ENCODE measurements around the gene GATA2.
A peak's percentile ranks its signal among the peaks of the same experiment; 100 is the strongest.

GATA2 gene

DNA sequence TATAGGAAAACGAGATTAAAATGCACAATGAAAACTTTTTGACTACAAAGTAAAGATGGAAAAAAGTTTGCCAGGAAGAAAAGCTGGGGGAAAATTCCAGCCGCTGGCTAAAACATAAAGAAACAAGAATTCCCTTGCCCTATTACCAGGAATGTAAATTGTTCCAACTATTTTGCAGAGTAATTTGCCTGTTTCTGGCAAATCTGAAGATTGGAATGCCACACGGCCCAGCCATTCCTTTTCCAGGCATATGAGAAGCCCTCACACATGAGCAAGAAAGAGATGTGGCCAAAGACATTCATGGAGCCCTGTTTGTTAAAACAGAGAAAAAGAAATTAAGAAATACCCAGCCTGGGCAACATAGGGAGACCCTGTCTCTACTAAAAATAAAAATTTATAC, 8.4 kb upstream of the GATA2 start:
- no peak for DNase-seq (ENCODE audit: low spot score)

DNA sequence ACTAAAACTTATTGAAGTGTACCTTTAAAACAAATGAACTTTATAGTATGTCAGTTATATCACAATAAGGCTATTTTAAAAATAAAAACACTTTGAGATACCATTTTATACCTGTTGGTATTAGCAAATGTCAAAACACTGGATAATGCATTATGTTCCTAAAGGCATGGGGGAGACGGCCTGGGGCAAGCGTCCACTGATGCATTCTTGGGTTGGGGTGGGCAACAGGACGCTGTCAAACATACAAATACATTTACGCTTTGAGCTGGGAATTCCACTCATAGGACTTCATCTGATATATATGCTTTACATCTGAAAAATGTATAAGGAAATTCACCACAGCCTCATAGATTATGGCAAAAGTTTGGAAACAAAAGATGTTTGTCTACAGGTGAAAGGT, 7.6 kb upstream of the GATA2 start:
- DNase-seq (ENCODE audit: low spot score), result no peak

DNA sequence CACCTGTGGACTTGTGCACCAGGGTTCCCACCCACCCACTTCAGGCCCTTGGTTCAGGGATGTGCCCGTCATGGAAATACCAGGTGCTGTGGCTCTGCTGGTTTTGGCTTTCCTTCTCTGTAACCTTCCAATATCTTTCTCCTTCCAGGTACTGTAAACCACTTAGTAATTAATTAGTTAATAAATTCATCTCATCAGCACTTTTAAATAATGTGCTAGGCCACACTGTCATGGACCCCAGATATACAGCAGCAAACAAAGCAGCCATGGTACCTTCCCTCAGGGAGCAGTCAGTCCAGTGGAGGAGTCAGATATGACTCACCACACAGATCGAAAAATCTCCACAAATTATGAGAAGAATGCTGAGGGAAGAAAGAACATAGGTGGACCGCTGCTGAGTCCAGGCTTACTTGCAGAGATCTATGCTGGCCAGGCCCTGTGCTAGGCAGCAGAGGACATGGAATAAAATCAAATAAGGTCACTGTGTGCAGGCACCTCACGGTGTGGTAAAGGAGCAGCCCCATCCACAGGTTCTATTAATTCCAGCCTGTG, 6.8 kb upstream of the GATA2 start:
- DNase-seq (ENCODE audit: low spot score), result no peak

DNA sequence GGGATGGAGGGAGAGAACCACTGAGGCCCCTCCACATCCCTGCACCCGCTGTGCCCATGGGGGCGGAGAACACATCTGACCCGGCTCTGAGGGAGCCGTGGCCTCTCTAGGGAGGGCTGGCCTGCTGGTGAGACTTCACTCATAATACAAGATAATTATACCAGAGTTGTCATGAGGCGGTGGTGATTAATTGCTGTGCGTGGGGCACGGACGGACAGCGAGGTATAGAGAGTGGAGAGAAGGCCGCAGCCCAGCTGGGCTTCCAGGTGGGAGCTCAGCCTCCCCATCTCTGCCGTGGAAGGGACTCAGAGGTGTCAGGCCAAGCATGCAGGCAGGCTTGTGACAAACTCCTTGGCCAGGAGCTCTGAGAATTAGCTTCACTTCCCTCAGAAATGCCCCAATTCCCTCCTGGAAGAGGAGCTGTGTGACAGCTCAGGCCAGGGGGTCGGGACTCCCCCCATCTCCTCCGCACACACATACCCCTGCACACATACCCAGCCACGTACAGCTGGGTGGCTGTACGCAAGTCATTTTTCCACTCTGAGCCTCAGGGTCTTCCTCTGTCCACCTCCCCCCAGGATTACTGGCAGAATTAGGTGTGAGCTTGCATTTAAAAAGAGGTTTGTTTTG, 6.0 kb upstream of the GATA2 start:
- no peak for DNase-seq (ENCODE audit: low spot score)

DNA sequence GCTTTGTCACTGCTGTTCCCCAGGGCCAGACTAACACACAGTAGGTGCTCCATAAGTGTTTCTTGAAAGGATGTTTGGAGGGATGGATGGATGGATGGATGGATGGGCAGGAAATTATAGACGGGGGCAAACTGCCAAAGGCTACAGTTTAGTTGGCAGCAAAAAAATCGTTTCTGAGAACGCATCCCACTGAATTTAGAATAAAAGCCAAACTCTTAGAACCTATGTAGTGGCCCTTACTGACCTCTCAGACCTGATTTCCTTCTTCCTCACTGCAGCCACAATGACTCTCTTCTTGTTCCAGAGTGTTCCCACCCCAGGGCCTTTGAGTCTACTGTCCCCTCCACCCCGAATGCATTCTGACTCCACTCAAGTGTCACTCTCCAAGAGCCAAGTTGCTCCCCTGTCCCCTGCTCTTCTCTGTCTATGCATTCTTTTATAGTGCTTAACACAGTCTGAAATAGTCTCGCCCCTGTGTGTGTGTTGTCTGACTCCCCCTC, 5.2 kb upstream of the GATA2 start:
- no peak for DNase-seq (ENCODE audit: low spot score)

DNA sequence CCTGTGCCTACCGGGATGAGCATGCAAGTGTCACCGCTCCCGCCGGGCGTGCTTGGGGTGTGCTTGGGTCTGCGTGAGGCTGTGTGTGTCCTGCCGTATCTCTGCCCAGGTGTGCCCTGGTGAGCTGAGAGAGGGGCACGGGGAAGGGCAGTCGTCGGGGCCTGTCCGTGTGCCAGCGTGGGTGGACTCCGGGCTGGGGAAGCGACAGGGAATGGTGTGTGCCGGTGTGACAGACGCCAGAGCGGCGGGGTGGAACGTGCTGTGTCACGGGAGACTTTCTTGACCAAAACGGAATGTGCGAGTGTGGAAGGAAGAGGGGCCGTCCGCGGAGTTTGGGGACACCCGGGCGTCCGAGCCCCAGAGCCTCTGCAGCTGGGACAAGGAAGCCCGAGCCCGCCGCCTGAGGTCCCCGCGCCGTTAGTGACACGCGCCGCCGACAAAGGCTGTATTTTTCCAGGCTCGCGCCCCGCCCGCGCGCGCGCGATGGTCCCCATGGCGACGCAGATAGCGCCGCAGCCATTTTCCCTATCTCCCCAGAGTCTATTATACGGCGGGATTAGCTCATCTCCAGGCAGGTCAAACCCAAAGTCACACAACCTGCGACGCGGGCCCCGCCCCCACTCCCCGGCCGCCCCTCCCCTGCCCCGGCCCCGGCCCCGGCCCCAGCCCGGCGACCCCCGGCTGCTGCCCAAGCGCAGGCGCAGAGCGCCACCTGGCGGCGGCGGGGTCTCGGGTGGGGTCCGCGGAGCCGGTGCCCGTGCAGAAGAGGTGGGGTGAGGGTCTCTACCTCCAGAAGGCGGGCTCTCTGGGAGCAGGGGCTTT, 4.5 kb upstream of the GATA2 start:
- peak; percentile 61 for DNase-seq (ENCODE audit: low spot score)

DNA sequence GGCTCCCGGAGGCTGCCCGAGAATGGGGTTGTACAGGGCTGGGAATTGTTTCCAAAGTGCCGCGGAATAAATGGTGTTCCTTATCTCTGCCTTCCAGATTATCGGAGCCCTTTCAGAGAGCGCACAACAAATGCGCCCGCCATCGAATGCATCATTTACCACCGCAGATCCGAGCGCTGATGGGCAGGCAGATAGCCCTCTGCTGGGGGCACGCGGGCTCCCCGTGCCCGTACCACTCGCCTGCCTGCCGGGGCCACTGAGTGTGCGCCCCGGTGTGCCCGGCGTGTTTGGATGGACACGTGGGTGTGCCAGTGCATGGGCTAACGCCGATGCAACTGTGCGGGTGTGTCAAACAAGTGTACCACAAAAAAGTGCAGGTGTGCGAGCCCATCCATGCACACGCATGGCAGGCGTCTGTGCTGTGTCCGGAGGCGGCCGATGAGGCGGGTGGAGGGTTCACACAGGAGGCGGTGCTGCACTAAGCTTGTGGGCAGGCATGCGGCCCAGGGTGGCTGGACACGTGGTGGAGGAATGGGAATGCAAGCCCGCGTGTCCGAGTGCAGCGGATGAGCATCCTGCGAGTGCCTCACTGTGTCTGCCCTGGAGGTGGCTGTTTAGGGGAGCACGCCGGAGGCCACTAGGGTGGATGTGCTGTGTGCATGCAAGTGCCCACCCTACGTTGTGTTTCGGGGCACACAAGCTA, 3.8 kb upstream of the GATA2 start:
- no peak for DNase-seq (ENCODE audit: low spot score)

DNA sequence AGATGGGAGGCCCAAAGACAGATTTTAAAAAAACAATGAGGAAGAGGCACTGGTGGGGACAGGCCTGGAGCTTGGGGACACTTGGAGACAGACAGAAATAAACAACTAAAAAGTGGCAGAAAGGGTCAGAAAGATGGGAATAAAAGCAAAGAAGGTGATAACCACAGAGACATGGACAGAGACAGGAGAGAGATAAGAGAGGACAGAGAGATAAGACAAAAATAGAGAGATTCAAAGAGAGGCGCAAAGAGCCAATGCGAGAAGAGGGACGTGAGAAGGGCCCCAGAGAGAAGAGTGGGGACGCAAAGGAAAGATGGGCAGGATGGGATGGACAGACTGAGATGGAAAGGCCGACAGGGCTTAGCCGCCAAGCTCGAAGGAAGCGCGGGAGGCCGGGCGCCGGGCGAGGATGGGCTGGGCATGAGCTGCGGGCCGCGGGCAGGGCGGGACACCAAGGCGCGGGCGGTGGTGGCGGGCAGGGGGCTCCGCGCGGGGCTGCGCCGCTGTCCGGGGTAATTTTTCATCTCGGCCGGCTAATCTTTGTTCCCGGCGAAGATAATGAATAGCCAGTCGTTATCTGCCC, 3.1 kb upstream of the GATA2 start:
- no peak for DNase-seq (ENCODE audit: low spot score)

DNA sequence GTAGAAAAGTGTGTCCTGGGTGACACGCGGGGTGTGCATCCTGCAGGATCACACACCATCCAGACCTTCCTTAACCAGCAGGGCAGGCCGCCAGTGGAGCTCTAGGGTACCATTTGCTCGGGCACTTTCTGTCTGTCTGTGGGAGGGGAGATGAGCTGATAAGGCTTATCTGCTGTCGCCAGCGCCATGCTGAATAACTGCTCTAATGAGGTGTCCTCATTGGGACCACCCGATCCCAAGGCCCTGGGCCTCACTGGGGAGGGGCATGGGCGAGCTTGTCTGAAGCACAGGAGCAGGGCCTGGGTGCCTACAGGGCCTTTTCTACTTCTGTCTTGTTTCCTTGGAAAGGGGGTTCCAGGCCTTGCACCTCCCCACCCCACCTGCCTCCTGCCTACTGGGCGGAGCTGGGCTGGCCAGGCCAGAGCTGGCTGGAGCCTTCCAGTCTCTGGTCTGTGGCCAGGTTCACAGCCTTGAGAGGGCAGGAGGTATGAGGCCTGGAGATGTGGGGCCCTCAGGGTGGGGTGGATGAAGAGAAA, 2.5 kb upstream of the GATA2 start:
- DNase-seq (ENCODE audit: low spot score), result no peak

DNA sequence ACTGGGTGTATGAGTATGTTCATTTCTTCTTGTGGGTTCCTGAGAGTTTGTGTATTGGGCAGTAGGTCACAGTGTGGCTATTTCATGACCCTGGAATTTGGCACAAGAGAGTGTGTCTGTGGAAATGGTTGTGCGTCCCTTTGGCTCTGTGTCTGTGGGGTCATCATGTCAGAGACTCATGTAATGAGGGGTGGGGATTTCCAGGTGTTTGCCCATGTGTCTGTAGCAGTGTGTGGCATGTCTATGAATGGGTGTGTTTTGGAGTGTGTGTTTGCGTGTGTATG, 1.3 kb upstream of the GATA2 start:
- no peak for DNase-seq (ENCODE audit: low spot score)

DNA sequence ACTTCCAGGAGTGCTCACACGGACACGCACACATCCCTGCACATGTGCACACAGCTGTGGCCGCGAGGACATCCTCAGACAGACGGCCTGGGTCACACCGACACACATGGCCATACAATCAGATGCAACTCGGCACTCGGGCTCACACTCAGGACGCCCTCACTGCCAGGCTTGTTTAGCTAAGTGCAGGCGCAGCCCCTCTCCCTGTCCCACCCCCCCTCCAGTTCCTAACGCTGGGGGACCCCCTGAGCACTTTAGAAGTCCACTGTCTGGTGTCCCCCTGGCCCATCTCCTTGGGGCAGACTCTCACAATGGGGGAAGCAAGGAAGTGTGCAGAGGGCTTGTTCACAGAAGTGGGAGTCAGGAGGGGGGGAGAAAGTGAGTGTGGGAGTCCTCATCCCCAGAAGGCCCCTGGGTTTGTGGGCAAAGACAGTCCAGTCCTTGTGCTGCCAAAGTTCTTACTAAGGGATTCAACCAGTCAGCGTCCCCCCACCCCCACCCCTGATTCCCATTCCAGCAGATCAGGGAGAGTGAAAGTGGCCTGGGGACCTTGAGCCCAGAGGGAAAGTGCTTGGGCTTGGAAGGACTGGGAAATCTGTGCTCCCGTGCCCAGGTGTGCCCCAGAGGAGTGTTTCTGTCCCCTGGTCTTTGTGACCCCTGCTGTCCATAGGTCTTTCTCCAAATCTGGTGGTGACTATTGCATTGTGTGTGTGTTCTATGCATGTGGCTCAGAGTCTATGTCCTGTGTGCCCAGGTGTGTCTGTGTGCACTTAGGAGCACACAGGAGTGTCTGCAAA, 767 bp upstream of the GATA2 start:
- no peak for DNase-seq (ENCODE audit: low spot score)

DNA sequence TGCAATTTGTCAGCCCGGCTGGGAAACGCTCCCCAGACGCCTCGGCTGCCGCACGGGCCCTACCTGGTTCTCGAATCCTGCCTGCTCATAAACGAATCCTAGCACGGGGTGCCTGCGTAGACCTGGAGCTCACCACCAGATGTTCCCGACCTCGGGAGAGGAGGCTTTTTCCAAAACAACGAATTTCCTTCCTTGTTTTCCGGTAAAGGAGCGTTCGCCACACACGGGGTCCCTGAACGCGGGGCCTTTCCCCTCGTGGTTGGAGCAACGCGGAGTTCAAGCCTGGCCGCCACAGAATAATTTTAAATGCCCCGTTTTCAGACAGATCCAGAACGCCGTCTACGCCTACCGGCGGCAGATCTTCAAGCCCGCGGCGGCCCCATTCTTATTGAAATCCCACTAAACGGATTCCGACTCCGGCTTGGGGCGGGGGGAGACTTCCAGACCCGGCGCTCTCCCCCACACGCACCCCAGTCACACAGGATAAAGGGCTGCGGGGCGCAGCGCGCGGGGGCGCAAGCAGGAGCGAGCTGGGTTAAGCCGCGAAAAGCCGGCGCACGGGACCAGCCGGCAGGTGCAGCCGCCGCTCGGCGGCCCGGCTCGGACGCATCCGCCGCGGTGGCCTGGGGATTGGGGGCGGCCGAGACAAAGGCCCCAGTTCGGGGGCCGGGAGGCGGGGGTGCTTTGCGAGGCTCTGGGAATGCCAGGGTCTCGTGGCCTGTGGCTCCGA, 895 bp downstream of the GATA2 start:
- DNase-seq (ENCODE audit: low spot score), result no peak

DNA sequence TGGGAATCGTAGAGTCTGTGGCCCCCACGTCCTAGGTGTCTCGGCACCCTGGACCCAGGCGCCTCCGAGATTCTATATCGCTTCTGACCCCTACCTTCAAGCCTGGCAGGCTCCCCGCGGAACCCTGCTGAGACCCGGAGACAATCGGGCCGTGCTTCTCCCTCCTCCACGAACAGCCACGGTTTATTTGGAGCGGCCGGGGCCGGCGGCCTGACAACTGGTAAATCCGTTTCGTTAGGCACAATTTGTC, 1.4 kb downstream of the GATA2 start:
- DNase-seq (ENCODE audit: low spot score), result no peak

DNA sequence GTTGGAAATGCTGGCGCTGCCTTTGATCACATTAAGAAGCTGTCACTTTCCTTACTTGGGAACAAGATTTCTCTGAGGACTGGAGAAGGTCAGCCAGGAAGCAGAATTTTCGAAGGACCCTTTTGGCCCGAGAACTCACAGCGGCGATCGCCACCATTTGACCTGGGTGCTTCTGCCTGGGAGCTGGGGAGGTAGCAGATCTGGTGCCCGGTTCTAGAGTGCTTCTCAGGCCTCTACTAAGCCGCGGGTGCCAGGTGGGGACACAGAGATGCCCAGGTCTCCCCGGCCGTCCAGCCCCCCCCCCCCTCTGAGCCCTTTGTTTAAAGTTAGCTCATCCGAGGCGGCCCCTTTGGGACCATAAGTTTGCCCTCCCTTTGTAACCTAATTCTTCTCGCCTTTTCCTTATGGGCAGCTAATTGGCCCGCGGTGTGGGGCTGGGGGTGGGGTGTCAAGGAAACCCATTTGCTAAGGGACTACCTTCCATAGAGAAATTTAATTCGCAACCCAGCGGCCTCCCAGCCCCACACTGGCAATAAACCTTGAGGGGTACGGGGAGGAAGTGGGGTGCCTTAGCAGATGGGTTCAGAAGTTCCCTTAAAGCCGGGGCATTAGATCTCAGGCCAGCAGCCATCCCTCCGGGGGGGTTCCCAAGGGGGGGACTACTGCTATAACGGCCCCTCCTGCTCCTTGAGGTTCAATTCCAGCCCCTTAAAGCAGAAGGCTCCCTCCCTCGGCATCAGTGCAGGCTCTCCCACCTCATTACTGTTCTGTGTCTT, 1.9 kb downstream of the GATA2 start:
- DNase-seq (ENCODE audit: low spot score), result no peak

DNA sequence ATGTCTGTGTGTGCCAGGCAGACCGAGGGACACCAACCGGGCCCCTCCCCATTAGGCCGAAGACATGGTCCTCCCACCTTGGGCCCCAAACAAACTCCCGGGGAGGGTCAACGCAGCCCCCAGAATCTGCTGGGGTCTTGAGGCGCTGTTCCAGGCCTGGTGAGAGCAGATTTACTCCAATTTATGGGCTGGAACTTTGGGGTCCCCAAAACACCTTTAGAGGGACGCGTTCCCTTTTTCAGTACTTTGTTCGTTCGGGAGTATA, 2.4 kb downstream of the GATA2 start:
- no peak for DNase-seq (ENCODE audit: low spot score)

DNA sequence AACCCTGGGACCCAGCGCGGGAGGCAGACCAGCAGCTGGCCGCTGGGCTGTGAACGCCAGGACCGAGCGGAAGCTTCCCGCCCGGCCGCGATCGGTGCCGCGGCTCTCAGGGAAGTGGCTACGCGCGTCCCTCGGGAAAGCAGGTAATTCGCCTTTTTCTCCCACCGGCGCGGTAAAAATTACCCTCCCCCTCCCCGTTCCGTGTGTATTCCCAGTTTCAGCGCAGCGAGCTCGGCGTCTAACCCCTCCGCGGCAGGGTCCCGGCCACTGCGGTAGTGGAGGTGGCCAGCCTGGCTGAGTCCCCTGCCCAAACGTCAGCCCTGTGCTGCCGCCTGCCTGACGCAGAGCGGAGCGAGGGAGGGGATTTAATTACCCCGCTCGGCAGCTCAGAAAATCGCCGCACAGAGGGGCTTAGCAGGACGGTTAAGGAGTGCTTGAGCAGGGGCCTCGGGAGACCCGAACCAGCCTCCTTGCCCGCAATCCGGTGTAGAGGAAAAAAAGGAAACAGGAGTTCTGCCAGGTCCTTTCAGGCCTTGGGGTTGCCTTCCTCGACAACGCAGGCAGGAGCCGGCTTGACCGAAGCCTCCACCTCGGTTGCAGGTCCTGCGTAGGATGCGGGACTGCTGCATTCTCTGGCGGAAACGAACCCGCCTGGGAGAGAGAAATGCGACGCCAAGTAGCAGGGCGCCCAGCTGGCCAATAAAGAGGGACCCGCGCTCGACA, 2.9 kb downstream of the GATA2 start:
- peak; percentile 17 for DNase-seq (ENCODE audit: low spot score)

DNA sequence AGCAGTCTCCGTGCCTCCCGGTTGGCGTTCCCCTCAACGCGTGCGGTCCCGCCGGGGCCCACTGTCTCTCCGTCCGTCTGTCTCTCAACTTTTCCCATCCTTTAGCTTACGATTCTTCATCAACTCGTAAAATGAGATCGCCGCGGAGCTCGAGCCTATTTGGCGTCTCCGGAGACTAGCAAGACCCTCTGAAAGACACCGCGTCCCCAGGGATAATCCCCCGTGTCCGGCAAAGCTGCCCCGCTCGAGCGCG, 3.4 kb downstream of the GATA2 start:
- DNase-seq (ENCODE audit: low spot score), result no peak

DNA sequence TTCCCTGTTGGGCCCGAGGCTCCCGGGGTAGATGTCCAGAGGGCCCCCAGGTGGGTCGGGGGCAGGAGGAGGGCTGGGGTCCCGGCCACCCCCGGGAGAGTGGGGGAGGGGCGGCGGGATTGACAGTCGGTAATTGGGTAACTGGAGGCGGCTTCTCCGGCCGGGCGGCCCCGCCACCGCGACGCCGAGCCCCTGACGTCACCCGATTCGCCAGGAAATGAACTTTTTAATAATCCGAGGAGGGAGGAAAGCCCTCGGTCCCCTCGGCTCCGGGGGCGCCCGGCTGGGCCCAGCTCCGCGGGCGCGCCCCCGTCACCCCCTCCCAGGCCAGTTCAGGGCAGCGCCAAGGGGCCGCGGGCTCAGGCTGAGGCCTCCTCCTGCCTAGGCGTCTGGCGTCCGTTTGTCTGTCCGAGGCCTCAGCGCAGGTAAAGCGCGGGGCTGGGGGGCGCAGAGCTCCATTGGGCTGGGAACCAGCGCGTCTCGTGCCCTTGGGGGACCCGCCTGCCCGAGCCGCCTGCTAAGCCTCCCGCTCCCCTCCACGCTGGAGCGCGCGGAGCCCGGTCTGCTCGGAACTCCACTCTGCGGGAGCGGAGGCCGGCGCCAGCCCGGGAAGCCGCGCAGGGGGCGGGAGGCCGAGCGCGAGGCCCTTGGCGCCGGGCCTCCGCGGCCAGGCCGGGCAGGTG, 3.9 kb downstream of the GATA2 start:
- DNase-seq (ENCODE audit: low spot score), result peak; percentile 64

DNA sequence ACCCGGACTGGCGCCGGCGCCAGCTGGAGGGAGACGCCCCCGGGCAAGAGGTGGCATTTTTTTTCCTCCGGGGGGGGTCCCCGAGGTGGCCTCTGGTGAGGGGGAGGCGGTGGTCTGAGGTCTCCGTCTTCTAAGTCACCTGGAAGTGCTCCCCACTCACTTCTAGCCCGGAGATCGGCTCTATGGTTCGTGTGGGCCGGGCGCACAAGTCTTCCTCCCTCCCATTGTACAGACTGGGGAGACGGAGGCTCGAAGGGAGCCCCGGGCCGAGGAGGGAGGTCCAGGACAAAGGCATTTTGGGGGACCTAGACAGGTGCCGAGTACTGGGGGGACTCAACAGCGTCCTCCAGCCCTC, 4.4 kb downstream of the GATA2 start:
- DNase-seq (ENCODE audit: low spot score), result peak; percentile 73

All from cerebellar cortex (tissue), 1 donor.